Choroid plexus epithelial cell (primary cell): ENCODE measurements around the gene ID2.

Experiments
- DNase-seq: peaks from one replicate; pipeline ENCODE4 v3.0.0-alpha.2; 2010; ENCODE audit warnings: low read depth
- H3K4me3 ChIP-seq: 2 replicates; pipeline ENCODE4 v1.5.1; 2011; ENCODE audit warnings: low read depth, mild to moderate bottlenecking, control low read depth, low read length, moderate library complexity
- TF ChIP-seq, protein P1 (sequence below): conservative IDR thresholded peaks from 2 replicates; pipeline ENCODE4 v1.5.1; 2011; ENCODE audit warnings: low read depth, mild to moderate bottlenecking, control low read depth, inconsistent platforms, low read length, moderate library complexity

ID2 gene

DNA sequence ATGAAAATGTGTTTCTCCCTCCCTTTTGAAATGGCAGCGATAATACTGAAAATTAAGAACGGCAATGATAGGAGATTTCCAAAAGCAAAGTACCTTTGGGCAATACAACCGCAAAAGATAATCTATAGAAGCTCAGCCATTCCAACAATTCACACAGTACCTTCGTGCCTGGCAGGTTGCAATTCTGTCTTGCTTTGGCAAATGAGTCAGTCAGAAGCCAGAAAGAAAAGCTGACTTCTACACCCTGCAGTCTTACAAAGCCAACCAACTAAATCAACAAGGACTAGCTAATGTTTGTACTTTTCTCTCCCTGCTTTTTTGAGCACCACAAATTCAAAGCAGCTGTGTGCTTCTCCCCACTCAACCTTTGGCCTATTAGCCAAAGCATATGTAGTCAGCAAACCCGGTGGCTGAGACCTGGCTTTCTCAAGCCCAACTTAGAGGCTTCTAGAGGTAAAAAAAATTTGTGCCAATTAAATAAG lies 25.7 kb upstream of the ID2 start:
- no peak overlapping the region for H3K4me3 ChIP-seq
- TF ChIP-seq, protein P1, sequence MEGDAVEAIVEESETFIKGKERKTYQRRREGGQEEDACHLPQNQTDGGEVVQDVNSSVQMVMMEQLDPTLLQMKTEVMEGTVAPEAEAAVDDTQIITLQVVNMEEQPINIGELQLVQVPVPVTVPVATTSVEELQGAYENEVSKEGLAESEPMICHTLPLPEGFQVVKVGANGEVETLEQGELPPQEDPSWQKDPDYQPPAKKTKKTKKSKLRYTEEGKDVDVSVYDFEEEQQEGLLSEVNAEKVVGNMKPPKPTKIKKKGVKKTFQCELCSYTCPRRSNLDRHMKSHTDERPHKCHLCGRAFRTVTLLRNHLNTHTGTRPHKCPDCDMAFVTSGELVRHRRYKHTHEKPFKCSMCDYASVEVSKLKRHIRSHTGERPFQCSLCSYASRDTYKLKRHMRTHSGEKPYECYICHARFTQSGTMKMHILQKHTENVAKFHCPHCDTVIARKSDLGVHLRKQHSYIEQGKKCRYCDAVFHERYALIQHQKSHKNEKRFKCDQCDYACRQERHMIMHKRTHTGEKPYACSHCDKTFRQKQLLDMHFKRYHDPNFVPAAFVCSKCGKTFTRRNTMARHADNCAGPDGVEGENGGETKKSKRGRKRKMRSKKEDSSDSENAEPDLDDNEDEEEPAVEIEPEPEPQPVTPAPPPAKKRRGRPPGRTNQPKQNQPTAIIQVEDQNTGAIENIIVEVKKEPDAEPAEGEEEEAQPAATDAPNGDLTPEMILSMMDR: no peak
- DNase-seq: peak; percentile 55

GRCh38 chr2:8656811-8657210 lies 25.0 kb upstream of the ID2 start:
- no peak for DNase-seq
- TF ChIP-seq, protein P1: no peak
- no peak overlapping the region for H3K4me3 ChIP-seq

DNA sequence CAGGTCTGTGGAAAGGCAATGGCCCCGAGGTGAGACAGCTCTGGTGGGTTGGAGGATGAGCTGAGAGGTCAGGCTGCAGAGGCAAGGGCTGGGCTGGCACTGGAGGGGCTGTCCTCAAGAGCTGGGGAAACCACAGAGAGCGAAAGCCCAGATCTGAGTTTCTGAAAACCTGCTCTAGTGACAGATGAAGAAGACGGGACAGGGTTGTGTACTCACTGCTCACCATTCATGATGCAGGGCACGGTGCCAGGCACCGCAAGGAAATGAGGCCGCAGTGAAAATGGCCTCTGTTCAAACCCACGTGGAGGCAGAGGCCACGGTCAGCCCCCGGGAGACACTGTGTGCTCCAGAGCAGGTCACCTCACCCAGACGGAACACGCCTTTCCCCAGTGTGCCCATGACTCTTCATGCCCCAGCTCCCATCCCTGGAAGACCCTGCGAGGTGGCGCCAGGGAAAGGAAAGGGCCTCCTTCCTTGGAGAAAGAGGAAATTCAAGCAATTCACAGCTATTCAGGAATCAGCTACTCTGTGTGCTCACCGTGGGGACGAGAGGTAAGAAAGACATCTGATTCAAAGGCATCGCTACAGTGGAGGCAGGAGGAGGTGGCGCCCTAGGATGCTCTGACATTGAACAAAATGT lies 24.3 kb upstream of the ID2 start:
- no peak for DNase-seq
- H3K4me3 ChIP-seq: no peak overlapping the region
- TF ChIP-seq, protein P1: no peak

GRCh38 chr2:8658064-8658862 lies 23.6 kb upstream of the ID2 start:
- H3K4me3 ChIP-seq: no peak overlapping the region
- TF ChIP-seq, protein P1: no peak
- no peak for DNase-seq

- no peak overlapping the region for H3K4me3 ChIP-seq
- TF ChIP-seq, protein P1: no peak
- no peak for DNase-seq
Measured at GRCh38 chr2:8659092-8659734, 22.6 kb upstream of the ID2 start.

- TF ChIP-seq, protein P1: no peak
- H3K4me3 ChIP-seq: no peak overlapping the region
- no peak for DNase-seq
Measured at GRCh38 chr2:8659735-8660492, 21.9 kb upstream of the ID2 start.
